Lower leg skin (tissue), 3 donors: Measurements from ENCODE around the gene CLMP.

ENCODE experiments used
- CTCF ChIP-seq, 3 donors: fragments of 450-650 bp; IDR thresholded peaks; one replicate each; pipeline ENCODE4 v1.5.1; 2016; ENCODE audit warnings: antibody characterized with exemption in 3 of 3, mild to moderate bottlenecking in 3 of 3, moderate library complexity in 2 of 3
- POLR2A ChIP-seq, 2 donors: fragments of 450-650 bp; IDR thresholded peaks; one replicate each; pipeline ENCODE4 v1.6.1; 2016 to 2017; ENCODE audit warnings: antibody characterized with exemption in 2 of 2, mild to moderate bottlenecking in 1 of 2, moderate library complexity in 1 of 2

- TF ChIP-seq POLR2A (IDR thresholded peaks at IDR 0.05) (no peak), CTCF (IDR thresholded peaks at IDR 0.05) (no peak)
Observed at GRCh38 chr11:123125169-123125568, 69.9 kb downstream of the CLMP start.
